Gastrocnemius medialis (tissue), 4 donors: ENCODE results near the gene CCDC127.

Experiments
- POLR2A ChIP-seq, 2 donors: fragments of 450-650 bp; IDR thresholded peaks; one replicate each; pipeline ENCODE4 v1.6.1; 2017; ENCODE audit warnings: antibody characterized with exemption in 2 of 2, mild to moderate bottlenecking in 2 of 2, moderate library complexity in 2 of 2
- TF ChIP-seq, protein P1 (sequence below), 5 experiments: fragments of 450-650 bp in 3 of 5; fragments of 200-600 bp in 2 of 5; sonication (generic) in 2 of 5; IDR thresholded peaks in 4 of 5; conservative IDR thresholded peaks in 1 of 5; 1 replicate in 4 of 5; 2 replicates in 1 of 5; pipeline ENCODE4 v1.5.1; 2016 to 2019; ENCODE audit warnings: antibody characterized with exemption in 5 of 5, mild to moderate bottlenecking in 3 of 5, moderate library complexity in 3 of 5

DNA sequence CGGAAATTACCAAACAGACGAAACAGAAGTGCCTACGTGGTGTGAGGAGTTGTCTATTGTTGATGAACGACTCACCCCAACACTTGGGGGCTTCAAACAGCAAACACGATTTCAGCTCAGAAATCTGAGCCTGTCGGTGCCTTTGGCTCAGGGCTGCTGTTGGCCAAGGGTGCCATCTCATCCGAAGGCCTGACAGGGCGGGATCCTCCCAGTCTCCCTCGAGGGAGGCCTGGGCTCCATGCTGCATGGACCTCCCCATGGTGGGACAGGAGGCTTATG lies 25.3 kb downstream of the CCDC127 start:
- TF ChIP-seq, protein P1, sequence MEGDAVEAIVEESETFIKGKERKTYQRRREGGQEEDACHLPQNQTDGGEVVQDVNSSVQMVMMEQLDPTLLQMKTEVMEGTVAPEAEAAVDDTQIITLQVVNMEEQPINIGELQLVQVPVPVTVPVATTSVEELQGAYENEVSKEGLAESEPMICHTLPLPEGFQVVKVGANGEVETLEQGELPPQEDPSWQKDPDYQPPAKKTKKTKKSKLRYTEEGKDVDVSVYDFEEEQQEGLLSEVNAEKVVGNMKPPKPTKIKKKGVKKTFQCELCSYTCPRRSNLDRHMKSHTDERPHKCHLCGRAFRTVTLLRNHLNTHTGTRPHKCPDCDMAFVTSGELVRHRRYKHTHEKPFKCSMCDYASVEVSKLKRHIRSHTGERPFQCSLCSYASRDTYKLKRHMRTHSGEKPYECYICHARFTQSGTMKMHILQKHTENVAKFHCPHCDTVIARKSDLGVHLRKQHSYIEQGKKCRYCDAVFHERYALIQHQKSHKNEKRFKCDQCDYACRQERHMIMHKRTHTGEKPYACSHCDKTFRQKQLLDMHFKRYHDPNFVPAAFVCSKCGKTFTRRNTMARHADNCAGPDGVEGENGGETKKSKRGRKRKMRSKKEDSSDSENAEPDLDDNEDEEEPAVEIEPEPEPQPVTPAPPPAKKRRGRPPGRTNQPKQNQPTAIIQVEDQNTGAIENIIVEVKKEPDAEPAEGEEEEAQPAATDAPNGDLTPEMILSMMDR (IDR thresholded peaks at IDR 0.05 in 4 of 5, conservative IDR thresholded peaks at IDR 0.05 in 1 of 5): no peak
- TF ChIP-seq POLR2A (IDR thresholded peaks at IDR 0.05): no peak
